ENCODE data around the gene SMAD2.
"Not testable (repeated sequence)": the region's sequence is repeated elsewhere in the genome, so short reads cannot be mapped to it uniquely, and the experiment has no call there.

The SMAD2 gene

GRCh38 chr18:47794725-47795433 lies 135.6 kb downstream of the SMAD2 start:
- no peak for DNase-seq (ENCODE audit: low read depth, low spot score)

- DNase-seq (ENCODE audit: low read depth, low spot score) = no peak
These were observed 136.8 kb downstream of the SMAD2 start for GRCh38 chr18:47793609-47794008.

- DNase-seq (ENCODE audit: low read depth, low spot score) = no peak
These were observed 138.9 kb downstream of the SMAD2 start for GRCh38 chr18:47791461-47791985.

GRCh38 chr18:47790036-47790435 lies 140.4 kb downstream of the SMAD2 start:
- no peak for DNase-seq (ENCODE audit: low read depth, low spot score)

- no peak for DNase-seq (ENCODE audit: low read depth, low spot score)
These were observed 141.8 kb downstream of the SMAD2 start for GRCh38 chr18:47788621-47789020.

GRCh38 chr18:47781561-47781960 lies 148.9 kb downstream of the SMAD2 start:
- no peak for DNase-seq (ENCODE audit: low read depth, low spot score)

GRCh38 chr18:47780011-47780725 lies 150.3 kb downstream of the SMAD2 start:
- DNase-seq (ENCODE audit: low read depth, low spot score) = no peak

- DNase-seq (ENCODE audit: low read depth, low spot score) = no peak
These were observed 151.1 kb downstream of the SMAD2 start for GRCh38 chr18:47779381-47779780.

GRCh38 chr18:47777626-47778025 lies 152.8 kb downstream of the SMAD2 start:
- DNase-seq (ENCODE audit: low read depth, low spot score) = no peak

- DNase-seq (ENCODE audit: low read depth, low spot score) = no peak
These were observed 154.5 kb downstream of the SMAD2 start for GRCh38 chr18:47775961-47776360.

- no peak for DNase-seq (ENCODE audit: low read depth, low spot score)
These were observed 156.5 kb downstream of the SMAD2 start for GRCh38 chr18:47773931-47774330.

GRCh38 chr18:47772374-47773248 lies 157.8 kb downstream of the SMAD2 start:
- DNase-seq (ENCODE audit: low read depth, low spot score) = no peak

- no peak for DNase-seq (ENCODE audit: low read depth, low spot score)
These were observed 158.5 kb downstream of the SMAD2 start for GRCh38 chr18:47771922-47772321.

GRCh38 chr18:47767699-47768098 lies 162.8 kb downstream of the SMAD2 start:
- DNase-seq (ENCODE audit: low read depth, low spot score) = no peak

- DNase-seq (ENCODE audit: low read depth, low spot score) = not testable (repeated sequence)
These were observed 163.3 kb downstream of the SMAD2 start for GRCh38 chr18:47767198-47767597.
